NB4 (cell line): Measurements from ENCODE around the gene MYCBP2.
"Not testable (repeated sequence)": the region's sequence is repeated elsewhere in the genome, so short reads cannot be mapped to it uniquely, and the experiment has no call there.

Experiments used
- CTCF ChIP-seq: IDR thresholded peaks from one replicate; pipeline ENCODE4 v1.5.1; 2012; ENCODE audit warnings: low read depth, low read length
- POLR2A ChIP-seq: IDR thresholded peaks from 2 replicates; pipeline ENCODE4 v1.6.1; 2011; ENCODE audit warnings: mild to moderate bottlenecking; ENCODE audit not compliant: insufficient read length; ENCODE audit errors: extremely low read depth

GRCh38 chr13:77009719-77010118, 317.2 kb downstream of the MYCBP2 start:
- not testable (repeated sequence) for TF ChIP-seq CTCF, POLR2A
